MM.1S (cell line): Measurements from ENCODE around the gene CATSPERB.

Source experiments
- DNase-seq: peaks from one replicate; pipeline ENCODE4 v3.0.0-alpha.2; 2015
- H2AFZ ChIP-seq: fragments of 300-600 bp; sonication (generic); 2 replicates; pipeline ENCODE4 v1.6.0; 2016; ENCODE audit warnings: antibody characterized with exemption, low read length
- H3F3A ChIP-seq: fragments of 300-600 bp; sonication (generic); 2 replicates; pipeline ENCODE4 v1.6.1; 2016; ENCODE audit warnings: mild to moderate bottlenecking, antibody characterized with exemption, low read length, moderate library complexity, mixed read lengths; ENCODE audit not compliant: insufficient read depth
- H3K27ac ChIP-seq: fragments of 300-600 bp; sonication (generic); 2 replicates; pipeline ENCODE4 v1.5.1; 2016; ENCODE audit warnings: mild to moderate bottlenecking, low read length
- H3K27me3 ChIP-seq: fragments of 300-600 bp; sonication (generic); replicated peaks from 2 replicates; pipeline ENCODE4 v1.6.0; 2016; ENCODE audit warnings: low read length; ENCODE audit not compliant: insufficient read depth
- H3K36me3 ChIP-seq: fragments of 300-600 bp; sonication (generic); replicated peaks from 2 replicates; pipeline ENCODE4 v1.6.1; 2016; ENCODE audit warnings: mild to moderate bottlenecking, low read length, mixed read lengths; ENCODE audit not compliant: insufficient read depth
- H3K4me1 ChIP-seq: fragments of 300-600 bp; sonication (generic); 2 replicates; pipeline ENCODE4 v1.6.1; 2016; ENCODE audit warnings: low read length, mixed read lengths
- H3K4me2 ChIP-seq: fragments of 300-600 bp; sonication (generic); 2 replicates; pipeline ENCODE4 v1.6.0; 2016; ENCODE audit warnings: low read depth, low read length
- H3K4me3 ChIP-seq: fragments of 300-600 bp; sonication (generic); 2 replicates; pipeline ENCODE4 v1.5.1; 2016; ENCODE audit warnings: low read length, mixed read lengths
- H3K79me2 ChIP-seq: fragments of 300-600 bp; sonication (generic); 2 replicates; pipeline ENCODE4 v1.6.1; 2016; ENCODE audit warnings: mixed run types, low read length, mixed read lengths
- H3K9ac ChIP-seq: fragments of 300-600 bp; sonication (generic); 2 replicates; pipeline ENCODE4 v1.6.1; 2016; ENCODE audit warnings: low read length, mixed read lengths
- H3K9me2 ChIP-seq: fragments of 300-600 bp; sonication (generic); replicated peaks from 2 replicates; pipeline ENCODE4 v1.6.1; 2016; ENCODE audit warnings: mild to moderate bottlenecking, low read length, mixed read lengths; ENCODE audit not compliant: insufficient read depth
- H3K9me3 ChIP-seq: fragments of 300-600 bp; sonication (generic); replicated peaks from 2 replicates; pipeline ENCODE4 v1.6.1; 2016; ENCODE audit warnings: mild to moderate bottlenecking, low read length, mixed read lengths; ENCODE audit not compliant: insufficient read depth
- H4K20me1 ChIP-seq: fragments of 300-600 bp; sonication (generic); 2 replicates; pipeline ENCODE4 v1.6.1; 2016; ENCODE audit warnings: mild to moderate bottlenecking, low read length, moderate library complexity, mixed read lengths; ENCODE audit not compliant: insufficient read depth
- EZH2 ChIP-seq: fragments of 300-600 bp; sonication (generic); optimal IDR thresholded peaks from 2 replicates; pipeline ENCODE3; 2017; ENCODE audit warnings: low read depth, mild to moderate bottlenecking, antibody characterized with exemption, low read length, mixed read lengths
- EZH2phosphoT487 ChIP-seq: fragments of 300-600 bp; sonication (generic); IDR thresholded peaks from 2 replicates; pipeline ENCODE4 v1.6.1; 2018; ENCODE audit warnings: antibody characterized with exemption, low read length
- TF ChIP-seq, protein P1 (sequence below): fragments of 300-600 bp; sonication (generic); IDR thresholded peaks from 2 replicates; pipeline ENCODE4 v1.5.1; 2016; ENCODE audit warnings: antibody characterized with exemption, low read length, mixed read lengths

CATSPERB gene, protein sequence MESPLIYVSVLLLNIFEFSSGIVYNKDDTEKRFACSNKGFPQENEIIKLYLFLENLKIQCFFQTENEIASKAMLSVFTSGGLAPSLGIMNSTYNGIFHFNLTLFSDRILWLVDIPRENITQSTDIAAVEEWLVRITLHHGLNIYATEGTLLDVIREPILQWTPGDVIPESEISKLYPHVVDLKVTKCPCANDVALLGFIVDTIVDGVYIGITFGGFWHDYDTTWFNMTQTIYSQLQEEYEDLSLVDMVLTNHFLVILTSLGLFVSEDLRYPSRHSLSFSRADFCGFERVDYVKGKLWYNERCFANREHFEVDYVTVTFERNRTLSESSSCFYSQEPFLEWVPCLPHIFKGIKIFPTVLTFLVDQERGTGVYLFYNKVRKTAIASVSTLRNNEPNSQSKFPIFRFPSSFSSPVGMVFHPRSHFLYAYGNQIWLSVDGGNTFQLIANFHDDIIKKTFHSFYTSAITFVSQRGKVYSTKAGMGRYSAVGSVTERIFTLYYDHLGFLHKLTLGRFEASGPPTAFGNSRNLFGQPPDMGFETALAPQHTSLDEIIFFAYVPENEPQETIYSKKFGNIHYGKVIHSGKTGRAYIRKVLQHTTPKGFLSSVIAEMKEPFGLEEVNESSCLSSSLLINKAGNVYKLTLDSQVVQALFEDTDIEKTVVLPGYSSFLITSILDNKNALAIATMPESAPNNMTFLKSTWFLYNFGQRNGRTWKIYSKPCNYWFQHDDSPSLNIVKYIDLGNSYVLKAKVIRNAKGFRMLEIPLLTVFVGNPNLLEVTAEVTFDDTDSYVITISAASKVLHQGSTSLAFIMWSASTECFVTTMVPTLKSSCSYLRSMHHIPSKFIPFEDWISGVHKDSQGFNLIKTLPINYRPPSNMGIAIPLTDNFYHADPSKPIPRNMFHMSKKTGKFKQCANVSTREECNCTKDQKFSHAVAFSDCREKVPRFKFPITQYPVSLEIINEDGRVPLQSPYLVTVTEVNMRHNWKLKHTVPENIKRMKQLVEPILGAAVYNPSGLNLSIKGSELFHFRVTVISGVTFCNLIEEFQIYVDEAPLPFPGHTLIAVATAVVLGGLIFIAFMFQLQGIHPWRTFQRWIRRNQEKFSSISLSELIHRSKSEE

DNA sequence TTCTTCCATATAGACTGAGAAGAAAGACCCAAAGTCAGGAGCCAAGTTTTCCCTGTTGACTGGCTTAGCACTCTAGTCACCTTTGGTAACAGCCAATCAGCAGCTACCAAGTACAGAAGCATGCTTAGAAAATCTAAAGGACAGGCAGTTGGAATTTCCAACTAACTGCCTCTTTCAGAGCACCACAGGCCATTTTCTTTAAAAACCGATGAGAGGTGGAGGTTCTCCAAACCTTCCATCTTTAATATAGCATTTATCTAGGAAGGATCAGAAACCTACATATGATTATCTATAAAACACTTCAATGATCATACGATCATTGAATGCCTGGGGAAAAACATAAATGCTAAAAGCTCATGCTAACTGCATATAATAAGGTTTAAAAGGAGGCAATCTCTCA is at the start of gene CATSPERB:
TSS of gene CATSPERB (minus strand) at position 101 of the 400 bp plus-strand sequence. CDS start 2,607 bp downstream, outside the sequence.
- no peak for TF ChIP-seq EZH2phosphoT487
- Histone ChIP-seq H4K20me1 (no peaks in the 10 kb centered on the region), H3K79me2 (no peaks in the 10 kb centered on the region), H3K9me2 (no peaks in the 10 kb centered on the region), H3K9ac (no peak within 1 kb of the TSS), H3K4me1 (no peaks in the 10 kb centered on the region), H3K36me3 (no peaks in the 10 kb centered on the region), H2AFZ (no peak within 1 kb of the TSS), H3K27ac (no peak within 1 kb of the TSS), H3K4me2 (no peak within 1 kb of the TSS), H3F3A (no peaks in the 10 kb centered on the region), H3K9me3 (no peaks in the 10 kb centered on the region), H3K27me3 (no peaks in the 10 kb centered on the region), H3K4me3 (no peak within 1 kb of the TSS)
- DNase-seq = no peak

DNA sequence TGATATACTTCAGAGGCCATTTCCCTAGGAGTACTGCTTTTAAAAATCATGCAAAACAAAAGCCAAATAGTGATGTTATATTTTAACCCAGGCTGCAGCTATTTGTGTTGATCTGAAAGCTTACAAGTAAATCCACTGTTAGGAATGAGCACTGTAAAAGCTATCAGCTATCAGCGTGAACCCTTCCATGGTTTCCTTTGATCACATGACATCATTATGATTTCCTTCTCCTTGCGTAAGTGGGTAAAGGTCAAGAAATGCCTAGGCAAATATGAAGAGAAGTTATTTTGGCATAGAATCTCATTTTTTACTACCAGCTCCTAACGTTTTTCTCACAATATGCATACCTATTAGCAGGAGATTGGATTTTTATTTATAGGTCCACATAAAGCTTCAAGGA is 48.6 kb upstream of the CATSPERB start:
- H3K27me3 ChIP-seq = no peaks in the 10 kb centered on the region

DNA sequence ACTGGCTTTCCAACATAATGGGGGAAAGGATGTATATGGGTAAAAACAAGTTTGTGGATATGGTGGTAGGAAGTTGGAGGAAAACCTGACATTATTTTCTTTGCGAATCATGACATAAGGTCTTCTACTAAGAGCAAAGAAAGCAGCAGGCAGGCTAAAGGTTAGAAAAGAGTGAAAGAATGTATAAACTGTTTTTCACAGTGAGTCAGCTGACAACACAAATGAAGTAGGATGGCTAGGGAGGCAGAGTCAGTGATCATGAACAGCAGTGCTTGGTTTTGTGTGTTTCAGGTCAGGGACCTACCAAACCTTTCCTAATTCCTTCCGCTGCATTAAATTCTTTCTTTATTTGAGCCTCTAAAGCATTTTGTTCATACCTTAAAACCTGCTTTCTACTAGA is 46.3 kb upstream of the CATSPERB start:
- no peak overlapping the region for H3K27ac ChIP-seq
- H3F3A ChIP-seq = no peaks in the 10 kb centered on the region
- H2AFZ ChIP-seq = no peak overlapping the region
- H3K79me2 ChIP-seq = no peaks in the 10 kb centered on the region
- no peaks in the 10 kb centered on the region for H3K36me3 ChIP-seq
- H4K20me1 ChIP-seq = no peaks in the 10 kb centered on the region
- H3K4me3 ChIP-seq = no peak overlapping the region
- H3K27me3 ChIP-seq = no peaks in the 10 kb centered on the region
- H3K4me1 ChIP-seq = no peaks in the 10 kb centered on the region
- DNase-seq = no peak
- H3K9me3 ChIP-seq = no peaks in the 10 kb centered on the region
- no peak overlapping the region for H3K4me2 ChIP-seq
- no peaks in the 10 kb centered on the region for H3K9me2 ChIP-seq
- no peak for TF ChIP-seq EZH2phosphoT487
- no peak for TF ChIP-seq EZH2
- TF ChIP-seq, protein P1, sequence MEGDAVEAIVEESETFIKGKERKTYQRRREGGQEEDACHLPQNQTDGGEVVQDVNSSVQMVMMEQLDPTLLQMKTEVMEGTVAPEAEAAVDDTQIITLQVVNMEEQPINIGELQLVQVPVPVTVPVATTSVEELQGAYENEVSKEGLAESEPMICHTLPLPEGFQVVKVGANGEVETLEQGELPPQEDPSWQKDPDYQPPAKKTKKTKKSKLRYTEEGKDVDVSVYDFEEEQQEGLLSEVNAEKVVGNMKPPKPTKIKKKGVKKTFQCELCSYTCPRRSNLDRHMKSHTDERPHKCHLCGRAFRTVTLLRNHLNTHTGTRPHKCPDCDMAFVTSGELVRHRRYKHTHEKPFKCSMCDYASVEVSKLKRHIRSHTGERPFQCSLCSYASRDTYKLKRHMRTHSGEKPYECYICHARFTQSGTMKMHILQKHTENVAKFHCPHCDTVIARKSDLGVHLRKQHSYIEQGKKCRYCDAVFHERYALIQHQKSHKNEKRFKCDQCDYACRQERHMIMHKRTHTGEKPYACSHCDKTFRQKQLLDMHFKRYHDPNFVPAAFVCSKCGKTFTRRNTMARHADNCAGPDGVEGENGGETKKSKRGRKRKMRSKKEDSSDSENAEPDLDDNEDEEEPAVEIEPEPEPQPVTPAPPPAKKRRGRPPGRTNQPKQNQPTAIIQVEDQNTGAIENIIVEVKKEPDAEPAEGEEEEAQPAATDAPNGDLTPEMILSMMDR = no peak
- no peak overlapping the region for H3K9ac ChIP-seq

More for the DNA sequence above, 48.6 kb upstream of the CATSPERB start:
- no peaks in the 10 kb centered on the region for H3K4me1 ChIP-seq
- no peaks in the 10 kb centered on the region for H3F3A ChIP-seq
- H3K9me2 ChIP-seq = no peaks in the 10 kb centered on the region
- no peak overlapping the region for H2AFZ ChIP-seq
- TF ChIP-seq, protein P1 = no peak
- TF ChIP-seq EZH2 (no peak), EZH2phosphoT487 (no peak)
- H3K9me3 ChIP-seq = no peaks in the 10 kb centered on the region
- DNase-seq = no peak
- H3K36me3 ChIP-seq = no peaks in the 10 kb centered on the region
- no peak overlapping the region for H3K9ac ChIP-seq
- no peaks in the 10 kb centered on the region for H3K79me2 ChIP-seq
- H3K4me3 ChIP-seq = no peak overlapping the region
- no peaks in the 10 kb centered on the region for H4K20me1 ChIP-seq
- no peak overlapping the region for H3K4me2 ChIP-seq
- H3K27ac ChIP-seq = no peak overlapping the region
